ENCODE measurements around the gene PPP2R3A.

Gene PPP2R3A

DNA sequence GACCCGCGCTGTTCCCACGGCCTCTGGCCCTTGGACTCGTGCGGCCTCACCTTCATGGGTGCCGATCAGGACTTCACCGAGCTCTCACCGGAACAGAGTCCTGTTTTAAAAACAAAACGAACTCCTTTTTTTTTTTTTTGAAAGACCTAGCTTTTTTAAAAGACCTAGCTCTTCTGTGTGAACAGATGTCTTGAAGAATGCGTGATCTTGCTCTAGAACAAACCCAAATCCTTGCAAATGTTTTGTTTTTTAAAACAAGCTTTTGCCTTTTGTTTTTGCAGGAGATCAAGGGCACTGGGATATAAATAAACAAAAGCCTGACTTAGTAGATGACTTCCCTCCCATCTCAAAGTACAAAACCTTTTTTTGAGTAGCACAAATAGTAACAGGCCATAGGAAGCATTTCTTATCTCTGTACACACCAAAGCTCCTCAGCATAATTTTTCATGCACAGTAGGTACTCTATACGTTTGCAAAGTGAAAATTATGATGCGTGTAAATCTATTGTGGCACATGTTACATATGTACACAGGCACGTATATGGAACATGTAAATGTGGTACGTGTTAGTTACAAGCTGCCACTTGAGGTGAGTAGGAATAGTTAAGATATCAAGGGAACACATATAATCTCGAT is 231.7 kb downstream of the PPP2R3A start:
- peaks cover 22% of the 10 kb centered on the region for H3K4me1 ChIP-seq (ENCODE audit: insufficient read depth, low read length, poor library complexity, severe bottlenecking)
- H4K20me1 ChIP-seq (ENCODE audit: insufficient read depth, low read length, poor library complexity, severe bottlenecking): peaks cover 31% of the 10 kb centered on the region
- H3K9ac ChIP-seq (ENCODE audit: low read depth, low read length, poor library complexity, severe bottlenecking): peak overlapping the region; percentile 93
- peak overlapping the region; percentile 86 for H3K4me3 ChIP-seq (ENCODE audit: low read length, poor library complexity, severe bottlenecking)
- peak overlapping the region; percentile 56; the same call in 1 of the 2 replicates for H2AFZ ChIP-seq (ENCODE audit: low read length)
- peaks cover 7% of the 10 kb centered on the region; the same call in 1 of the 2 replicates for H3F3A ChIP-seq (ENCODE audit: low read depth)
- H3K4me2 ChIP-seq (ENCODE audit: low read depth, low read length, poor library complexity, severe bottlenecking): peak overlapping the region; percentile 90
- no peaks in the 10 kb centered on the region for H3K36me3 ChIP-seq (ENCODE audit: insufficient read depth, low read length)
- peaks cover 5% of the 10 kb centered on the region for H3K27me3 ChIP-seq (ENCODE audit: insufficient read depth, low read length, poor library complexity, severe bottlenecking)
- peaks cover 48% of the 10 kb centered on the region for H3K79me2 ChIP-seq (ENCODE audit: insufficient read depth, low read length)
- TF ChIP-seq EZH2phosphoT487 (IDR thresholded peaks at IDR 0.05; ENCODE audit: borderline replicate concordance): no peak
- TF ChIP-seq, protein P1, sequence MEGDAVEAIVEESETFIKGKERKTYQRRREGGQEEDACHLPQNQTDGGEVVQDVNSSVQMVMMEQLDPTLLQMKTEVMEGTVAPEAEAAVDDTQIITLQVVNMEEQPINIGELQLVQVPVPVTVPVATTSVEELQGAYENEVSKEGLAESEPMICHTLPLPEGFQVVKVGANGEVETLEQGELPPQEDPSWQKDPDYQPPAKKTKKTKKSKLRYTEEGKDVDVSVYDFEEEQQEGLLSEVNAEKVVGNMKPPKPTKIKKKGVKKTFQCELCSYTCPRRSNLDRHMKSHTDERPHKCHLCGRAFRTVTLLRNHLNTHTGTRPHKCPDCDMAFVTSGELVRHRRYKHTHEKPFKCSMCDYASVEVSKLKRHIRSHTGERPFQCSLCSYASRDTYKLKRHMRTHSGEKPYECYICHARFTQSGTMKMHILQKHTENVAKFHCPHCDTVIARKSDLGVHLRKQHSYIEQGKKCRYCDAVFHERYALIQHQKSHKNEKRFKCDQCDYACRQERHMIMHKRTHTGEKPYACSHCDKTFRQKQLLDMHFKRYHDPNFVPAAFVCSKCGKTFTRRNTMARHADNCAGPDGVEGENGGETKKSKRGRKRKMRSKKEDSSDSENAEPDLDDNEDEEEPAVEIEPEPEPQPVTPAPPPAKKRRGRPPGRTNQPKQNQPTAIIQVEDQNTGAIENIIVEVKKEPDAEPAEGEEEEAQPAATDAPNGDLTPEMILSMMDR (conservative IDR thresholded peaks at IDR 0.05; ENCODE audit: low read length): no peak
- no peaks in the 10 kb centered on the region for H3K9me2 ChIP-seq (replicated peaks; ENCODE audit: low read depth, low read length)
- no peaks in the 10 kb centered on the region for H3K9me3 ChIP-seq (ENCODE audit: insufficient read depth, low read depth, low read length)

All from Loucy (cell line).